HEK293 (cell line): ENCODE results near the gene ITGA7.

ENCODE experiments used
- BCL11A ChIP-seq: fragments of 450-650 bp; formaldehyde crosslinking; IDR thresholded peaks from 2 replicates; pipeline ENCODE4 v1.5.1; 2016; ENCODE audit warnings: low read depth, missing biosample characterization, missing genetic modification characterization
- BCL6B ChIP-seq: fragments of 450-650 bp; formaldehyde crosslinking; IDR thresholded peaks from 2 replicates; pipeline ENCODE4 v1.5.1; 2017; ENCODE audit warnings: missing biosample characterization, missing genetic modification characterization
- CTCF ChIP-seq: fragments of 450-650 bp; formaldehyde crosslinking; IDR thresholded peaks from 2 replicates; pipeline ENCODE4 v1.5.1; 2016; ENCODE audit warnings: missing biosample characterization, missing genetic modification characterization
- REST ChIP-seq: fragments of 450-650 bp; formaldehyde crosslinking; IDR thresholded peaks from 2 replicates; pipeline ENCODE4 v1.5.1; 2016; ENCODE audit warnings: missing biosample characterization, missing genetic modification characterization
- YY1 ChIP-seq: fragments of 450-650 bp; formaldehyde crosslinking; IDR thresholded peaks from 2 replicates; pipeline ENCODE4 v1.5.1; 2018; ENCODE audit warnings: missing biosample characterization, missing genetic modification characterization
- ZBTB7A ChIP-seq: fragments of 450-650 bp; formaldehyde crosslinking; IDR thresholded peaks from 2 replicates; pipeline ENCODE4 v1.5.1; 2016; ENCODE audit warnings: low read depth, missing biosample characterization, missing genetic modification characterization
- ZBTB8A ChIP-seq: fragments of 450-650 bp; formaldehyde crosslinking; IDR thresholded peaks from 2 replicates; pipeline ENCODE4 v1.5.1; 2016; ENCODE audit warnings: missing biosample characterization, missing genetic modification characterization
- ZEB2 ChIP-seq: fragments of 450-650 bp; formaldehyde crosslinking; IDR thresholded peaks from 2 replicates; pipeline ENCODE4 v1.5.1; 2016; ENCODE audit warnings: missing biosample characterization, missing genetic modification characterization
- ZNF174 ChIP-seq: fragments of 450-650 bp; formaldehyde crosslinking; IDR thresholded peaks from 2 replicates; pipeline ENCODE4 v1.5.0; 2017; ENCODE audit warnings: missing biosample characterization, mild to moderate bottlenecking, missing genetic modification characterization
- ZNF223 ChIP-seq: fragments of 450-650 bp; formaldehyde crosslinking; IDR thresholded peaks from 2 replicates; pipeline ENCODE4 v1.5.1; 2016; ENCODE audit warnings: missing biosample characterization, missing genetic modification characterization
- ZNF324 ChIP-seq: fragments of 450-650 bp; formaldehyde crosslinking; IDR thresholded peaks from 2 replicates; pipeline ENCODE4 v1.5.1; 2016; ENCODE audit warnings: missing biosample characterization, missing genetic modification characterization
- ZNF544 ChIP-seq: fragments of 450-650 bp; formaldehyde crosslinking; IDR thresholded peaks from 2 replicates; pipeline ENCODE4 v1.5.0; 2017; ENCODE audit warnings: missing biosample characterization, missing genetic modification characterization
- ZNF623 ChIP-seq: fragments of 450-650 bp; formaldehyde crosslinking; IDR thresholded peaks from 2 replicates; pipeline ENCODE4 v1.5.1; 2016; ENCODE audit warnings: missing biosample characterization, missing genetic modification characterization
- ZNF777 ChIP-seq: fragments of 450-650 bp; formaldehyde crosslinking; IDR thresholded peaks from 2 replicates; pipeline ENCODE4 v1.5.1; 2017; ENCODE audit warnings: missing biosample characterization, missing genetic modification characterization, borderline replicate concordance

- TF ChIP-seq BCL6B (tag by site-specific recombination), result no peak
- TF ChIP-seq CTCF (tag by site-specific recombination), result no peak
- no peak for TF ChIP-seq REST (tag by site-specific recombination)
- no peak for TF ChIP-seq ZNF544
- no peak for TF ChIP-seq ZNF223 (tag by site-specific recombination)
- TF ChIP-seq ZBTB7A (tag by site-specific recombination), result no peak
- no peak for TF ChIP-seq ZNF777 (tag by site-specific recombination)
- no peak for TF ChIP-seq ZNF623 (tag by site-specific recombination)
- TF ChIP-seq ZNF324 (tag by site-specific recombination), result no peak
- TF ChIP-seq ZEB2, result no peak
- TF ChIP-seq BCL11A (tag by site-specific recombination), result no peak
- TF ChIP-seq YY1 (tag by site-specific recombination), result no peak
- no peak for TF ChIP-seq ZNF174 (tag by site-specific recombination)
- no peak for TF ChIP-seq ZBTB8A (tag by site-specific recombination)
Measured at GRCh38 chr12:55636853-55637252, 70.9 kb downstream of the ITGA7 start, which contains the start of gene OR10P1.
